ENCODE data around the gene CHD9. TPM values are rescaled to one million over a fixed set of nuclear protein-coding genes. Genes with fewer than 3 reads are reported as not detected.

Gene CHD9
- total RNA-seq, 1 donor from 2014 or later = 77.4 TPM

DNA sequence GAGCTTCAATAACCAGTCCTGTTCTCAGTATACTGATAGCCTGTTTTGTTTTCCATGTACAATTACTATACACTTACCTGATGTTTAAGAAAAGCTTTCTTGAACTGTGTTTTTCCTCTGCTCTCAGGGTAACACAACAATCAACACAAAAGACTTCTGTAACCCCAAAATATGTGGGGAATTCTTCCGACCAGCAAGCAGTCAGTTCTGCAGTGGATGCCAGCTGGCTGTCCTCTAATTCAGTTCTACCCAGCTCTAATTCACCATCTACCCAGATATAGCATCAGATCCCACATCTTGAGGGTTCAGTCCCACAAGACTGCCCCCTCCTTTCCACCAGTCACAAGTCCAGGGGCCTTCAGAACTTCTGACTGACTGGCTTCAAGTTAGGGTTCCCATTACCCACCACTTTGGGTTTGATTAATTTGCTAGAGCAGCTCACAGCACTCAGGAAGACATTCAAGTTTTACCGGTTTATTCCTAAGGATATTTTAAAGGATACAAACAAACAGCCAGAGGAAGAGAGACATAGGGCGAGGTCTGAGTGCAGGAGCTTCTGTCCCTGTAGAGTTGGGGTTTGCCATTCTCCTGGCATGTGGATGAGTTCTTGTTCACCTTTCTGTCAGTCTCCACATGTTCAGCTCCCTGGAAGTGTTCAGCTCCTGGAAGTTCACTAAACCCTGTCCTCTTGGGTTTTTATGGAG lies 178.2 kb downstream of the CHD9 start:
- no peak for FAIRE-seq
- H3K9ac ChIP-seq (ENCODE audit: low read length) = no peak overlapping the region
- H3K4me3 Mint-ChIP-seq (ENCODE audit: unreplicated experiment) = no peak overlapping the region
- H4K20me1 ChIP-seq (ENCODE audit: insufficient read depth, low read length) = peaks cover 9% of the 10 kb centered on the region
- no peak overlapping the region for H3K27ac ChIP-seq (ENCODE audit: low read depth, low read length)
- H3K27me3 Mint-ChIP-seq (ENCODE audit: low read depth, unreplicated experiment) = no peaks in the 10 kb centered on the region
- no peak overlapping the region for H3K4me2 ChIP-seq (ENCODE audit: low read length)
- peaks cover 17% of the 10 kb centered on the region for H3K36me3 Mint-ChIP-seq (ENCODE audit: low read depth, unreplicated experiment)
- no peaks in the 10 kb centered on the region for H3K27me3 ChIP-seq (ENCODE audit: insufficient read depth, low read length)
- H3K79me2 ChIP-seq (ENCODE audit: insufficient read depth, low read length) = no peaks in the 10 kb centered on the region
- DNase-seq (ENCODE audit: low read depth) = peak; percentile 8
- no peaks in the 10 kb centered on the region for H3K9me3 Mint-ChIP-seq (ENCODE audit: unreplicated experiment)
- H3K36me3 ChIP-seq (ENCODE audit: insufficient read depth, low read length) = peaks cover 66% of the 10 kb centered on the region
- no peak for TF ChIP-seq EZH2 (IDR thresholded peaks at IDR 0.05; ENCODE audit: insufficient read depth, low read length)
- no peaks in the 10 kb centered on the region for H3K9me3 ChIP-seq (ENCODE audit: insufficient read depth, low read depth, low read length)
- no peak overlapping the region for H3K27ac Mint-ChIP-seq (ENCODE audit: unreplicated experiment)
- no peaks in the 10 kb centered on the region for H3K4me1 ChIP-seq (ENCODE audit: insufficient read depth, low read length)
- H3K4me1 Mint-ChIP-seq (ENCODE audit: low read depth, unreplicated experiment) = peaks cover 2% of the 10 kb centered on the region
- H2AFZ ChIP-seq (ENCODE audit: low read depth, low read length) = no peak overlapping the region
- H3K4me3 ChIP-seq (ENCODE audit: insufficient read depth, low read depth, low read length) = no peak overlapping the region

DNA sequence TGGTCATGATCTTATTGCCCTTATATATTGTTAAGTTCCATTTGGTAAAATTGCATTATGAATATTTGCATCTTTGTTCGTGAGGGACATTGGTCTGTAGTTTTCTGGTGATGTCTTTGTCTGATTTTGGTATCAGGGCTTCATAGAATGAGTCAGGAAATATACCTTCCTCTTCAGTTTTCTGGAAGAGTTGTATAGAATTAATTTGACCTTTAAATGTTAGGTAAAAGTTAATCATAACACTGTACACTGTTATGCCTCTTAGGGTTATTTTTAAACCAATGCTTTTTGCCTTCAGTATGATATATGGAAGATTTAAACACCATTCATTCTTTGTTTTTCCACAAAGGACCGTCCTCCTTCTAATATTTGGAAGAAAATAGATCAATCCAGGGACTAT lies 180.0 kb downstream of the CHD9 start:
- Histone ChIP-seq H3K4me2 (ENCODE audit: low read length) (no peak overlapping the region), H3K79me2 (ENCODE audit: insufficient read depth, low read length) (no peaks in the 10 kb centered on the region), H2AFZ (ENCODE audit: low read depth, low read length) (no peak overlapping the region), H3K9ac (ENCODE audit: low read length) (no peak overlapping the region), H4K20me1 (ENCODE audit: insufficient read depth, low read length) (peaks cover 9% of the 10 kb centered on the region), H3K36me3 (ENCODE audit: insufficient read depth, low read length) (peaks cover 64% of the 10 kb centered on the region), H3K4me3 (ENCODE audit: insufficient read depth, low read depth, low read length) (no peak overlapping the region), H3K27ac (ENCODE audit: low read depth, low read length) (no peak overlapping the region), H3K4me1 (ENCODE audit: insufficient read depth, low read length) (no peaks in the 10 kb centered on the region), H3K9me3 (ENCODE audit: insufficient read depth, low read depth, low read length) (no peaks in the 10 kb centered on the region), H3K27me3 (ENCODE audit: insufficient read depth, low read length) (no peaks in the 10 kb centered on the region)
- DNase-seq (ENCODE audit: low read depth) (no peak), FAIRE-seq (no peak)
- H3K27ac Mint-ChIP-seq (ENCODE audit: unreplicated experiment) = no peak overlapping the region
- H3K36me3 Mint-ChIP-seq (ENCODE audit: low read depth, unreplicated experiment) = peaks cover 22% of the 10 kb centered on the region
- H3K9me3 Mint-ChIP-seq (ENCODE audit: unreplicated experiment) = no peaks in the 10 kb centered on the region
- TF ChIP-seq, protein P1, sequence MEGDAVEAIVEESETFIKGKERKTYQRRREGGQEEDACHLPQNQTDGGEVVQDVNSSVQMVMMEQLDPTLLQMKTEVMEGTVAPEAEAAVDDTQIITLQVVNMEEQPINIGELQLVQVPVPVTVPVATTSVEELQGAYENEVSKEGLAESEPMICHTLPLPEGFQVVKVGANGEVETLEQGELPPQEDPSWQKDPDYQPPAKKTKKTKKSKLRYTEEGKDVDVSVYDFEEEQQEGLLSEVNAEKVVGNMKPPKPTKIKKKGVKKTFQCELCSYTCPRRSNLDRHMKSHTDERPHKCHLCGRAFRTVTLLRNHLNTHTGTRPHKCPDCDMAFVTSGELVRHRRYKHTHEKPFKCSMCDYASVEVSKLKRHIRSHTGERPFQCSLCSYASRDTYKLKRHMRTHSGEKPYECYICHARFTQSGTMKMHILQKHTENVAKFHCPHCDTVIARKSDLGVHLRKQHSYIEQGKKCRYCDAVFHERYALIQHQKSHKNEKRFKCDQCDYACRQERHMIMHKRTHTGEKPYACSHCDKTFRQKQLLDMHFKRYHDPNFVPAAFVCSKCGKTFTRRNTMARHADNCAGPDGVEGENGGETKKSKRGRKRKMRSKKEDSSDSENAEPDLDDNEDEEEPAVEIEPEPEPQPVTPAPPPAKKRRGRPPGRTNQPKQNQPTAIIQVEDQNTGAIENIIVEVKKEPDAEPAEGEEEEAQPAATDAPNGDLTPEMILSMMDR (IDR thresholded peaks at IDR 0.05; ENCODE audit: insufficient read depth, low read depth, low read length) = no peak
- no peak for TF ChIP-seq EZH2 (IDR thresholded peaks at IDR 0.05; ENCODE audit: insufficient read depth, low read length)
- no peaks in the 10 kb centered on the region for H3K27me3 Mint-ChIP-seq (ENCODE audit: low read depth, unreplicated experiment)
- no peak overlapping the region for H3K4me3 Mint-ChIP-seq (ENCODE audit: unreplicated experiment)
- H3K4me1 Mint-ChIP-seq (ENCODE audit: low read depth, unreplicated experiment) = peaks cover 2% of the 10 kb centered on the region

DNA sequence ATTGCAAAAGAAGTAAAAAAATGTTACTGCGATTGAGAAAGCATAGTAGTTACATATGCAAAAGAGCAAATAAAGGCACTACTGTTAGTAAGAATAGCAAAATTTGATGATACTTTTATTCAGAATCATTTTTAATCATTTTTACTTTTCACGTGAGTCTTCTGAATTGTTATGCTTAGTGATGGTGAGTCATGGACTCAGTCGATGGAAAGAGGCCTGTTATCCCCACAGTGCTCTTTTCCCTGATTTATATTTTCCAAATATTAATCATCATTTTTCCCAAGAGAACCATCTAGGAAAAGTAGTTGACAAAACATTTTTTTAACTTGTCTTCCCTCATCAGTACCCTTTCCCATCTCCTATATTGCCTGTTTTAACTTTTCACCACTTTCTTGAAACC lies 181.1 kb downstream of the CHD9 start:
- H3K27ac ChIP-seq (ENCODE audit: low read depth, low read length) = no peak overlapping the region
- no peak overlapping the region for H3K9ac ChIP-seq (ENCODE audit: low read length)
- H3K4me2 ChIP-seq (ENCODE audit: low read length) = no peak overlapping the region
- no peak overlapping the region for H2AFZ ChIP-seq (ENCODE audit: low read depth, low read length)
- H3K27me3 ChIP-seq (ENCODE audit: insufficient read depth, low read length) = no peaks in the 10 kb centered on the region
- H3K27me3 Mint-ChIP-seq (ENCODE audit: low read depth, unreplicated experiment) = no peaks in the 10 kb centered on the region
- H3K4me3 ChIP-seq (ENCODE audit: insufficient read depth, low read depth, low read length) = no peak overlapping the region
- H3K9me3 Mint-ChIP-seq (ENCODE audit: unreplicated experiment) = no peaks in the 10 kb centered on the region
- no peaks in the 10 kb centered on the region for H3K79me2 ChIP-seq (ENCODE audit: insufficient read depth, low read length)
- peaks cover 2% of the 10 kb centered on the region for H3K4me1 Mint-ChIP-seq (ENCODE audit: low read depth, unreplicated experiment)
- H3K4me3 Mint-ChIP-seq (ENCODE audit: unreplicated experiment) = no peak overlapping the region
- H3K36me3 ChIP-seq (ENCODE audit: insufficient read depth, low read length) = peaks cover 61% of the 10 kb centered on the region
- no peak overlapping the region for H3K27ac Mint-ChIP-seq (ENCODE audit: unreplicated experiment)
- H3K4me1 ChIP-seq (ENCODE audit: insufficient read depth, low read length) = no peaks in the 10 kb centered on the region
- peaks cover 18% of the 10 kb centered on the region for H3K36me3 Mint-ChIP-seq (ENCODE audit: low read depth, unreplicated experiment)
- FAIRE-seq (no peak), DNase-seq (ENCODE audit: low read depth) (no peak)
- H4K20me1 ChIP-seq (ENCODE audit: insufficient read depth, low read length) = peaks cover 9% of the 10 kb centered on the region
- H3K9me3 ChIP-seq (ENCODE audit: insufficient read depth, low read depth, low read length) = no peaks in the 10 kb centered on the region
- no peak for TF ChIP-seq EZH2 (IDR thresholded peaks at IDR 0.05; ENCODE audit: insufficient read depth, low read length)
- TF ChIP-seq, protein P1 (IDR thresholded peaks at IDR 0.05; ENCODE audit: insufficient read depth, low read depth, low read length) = no peak

Measured in astrocyte (in vitro differentiated cells and primary cell).